GM13977 (cell line): ENCODE measurements around the gene ACKR2.

Experiments used
- DNase-seq: peaks from one replicate; pipeline ENCODE4 v3.0.0; 2012; ENCODE audit warnings: low spot score
- CTCF ChIP-seq: IDR thresholded peaks from 2 replicates; pipeline ENCODE4 v1.5.1; 2012; ENCODE audit warnings: mild to moderate bottlenecking, control low read depth; ENCODE audit not compliant: insufficient read depth; ENCODE audit errors: extremely low read depth, missing control alignments
- in situ Hi-C: fragments of 300-500 bp; cut with MboI; formaldehyde crosslinking; loops from one replicate; pipeline ENCODE4 v1.12.0; 2022; ENCODE audit warnings: low sequenced_read_pairs, low pct_unique_long_range_greater_than_20kb, mixed read lengths, inconsistent platforms; ENCODE audit not compliant: unreplicated experiment

ACKR2 gene

GRCh38 chr3:42892169-42892568 is 82.9 kb downstream of the ACKR2 start:
- no peak for TF ChIP-seq CTCF
- in situ Hi-C loops, result no loop called here
- no peak for DNase-seq

- in situ Hi-C loops, result no loop called here
- TF ChIP-seq CTCF, result no peak
- DNase-seq, result no peak
These were observed 83.6 kb downstream of the ACKR2 start for GRCh38 chr3:42892807-42893206.

GRCh38 chr3:42894698-42895579 is 85.7 kb downstream of the ACKR2 start:
- TF ChIP-seq CTCF, result no peak
- in situ Hi-C loops, result no loop called here
- DNase-seq, result no peak

DNA sequence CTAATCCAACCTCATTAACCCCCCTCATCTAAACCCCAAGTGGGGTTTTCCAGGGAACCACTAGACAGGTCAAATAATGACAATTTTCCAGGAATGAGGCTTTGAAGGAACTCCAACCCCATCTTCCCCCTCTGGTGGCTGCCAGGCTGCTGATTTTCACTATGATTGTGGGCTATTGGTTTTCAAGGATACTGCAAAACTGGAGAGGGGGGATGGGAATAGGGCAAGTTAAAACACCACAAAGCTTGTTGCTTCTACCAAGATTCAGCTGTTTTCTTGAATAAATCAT is 86.3 kb downstream of the ACKR2 start:
- in situ Hi-C loops, result no loop called here
- DNase-seq, result no peak
- TF ChIP-seq CTCF, result no peak

DNA sequence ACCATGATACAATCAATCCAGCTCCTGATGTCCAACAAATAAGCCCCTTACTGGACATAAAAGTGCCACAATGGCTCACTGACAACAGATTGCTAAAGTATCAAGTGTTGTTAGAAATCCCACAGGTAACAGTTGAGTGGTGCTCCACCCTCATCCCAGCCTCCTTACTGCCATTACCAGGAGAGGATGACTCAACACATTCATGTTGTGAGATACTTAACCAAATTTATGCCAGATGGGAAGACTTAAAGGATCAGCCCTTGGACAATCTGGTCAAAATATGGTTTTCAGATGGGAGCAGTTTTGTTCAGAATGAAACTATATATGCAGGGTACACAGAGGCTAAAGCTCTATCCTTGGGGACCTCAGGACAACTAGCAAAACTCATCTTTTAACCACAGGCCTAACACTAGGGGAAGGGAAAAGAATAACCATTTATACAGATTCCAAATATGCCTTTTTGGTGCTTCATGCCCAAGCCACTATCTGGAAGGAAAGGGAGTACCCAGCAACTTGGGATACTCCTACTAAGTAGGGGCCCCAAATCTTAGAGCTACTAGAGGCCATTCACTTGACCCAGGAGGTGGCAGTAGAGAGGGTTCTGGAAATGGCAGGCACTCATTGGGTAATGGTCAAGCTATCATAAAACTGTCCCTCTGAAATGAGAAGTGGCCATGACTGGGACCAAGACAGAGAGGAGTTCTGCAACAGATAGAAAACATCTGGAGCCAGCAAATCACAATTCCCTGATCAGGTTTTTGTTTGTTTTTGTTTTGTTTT is 89.8 kb downstream of the ACKR2 start:
- in situ Hi-C loops, result no loop called here
- no peak for TF ChIP-seq CTCF

GRCh38 chr3:42900226-42901072 is 91.2 kb downstream of the ACKR2 start:
- TF ChIP-seq CTCF, result no peak
- in situ Hi-C loops, result no loop called here
- no peak for DNase-seq

More for the DNA sequence above, 89.8 kb downstream of the ACKR2 start:
- DNase-seq, result no peak
